ENCODE results near the gene YWHAH. TPM values are rescaled to one million over a fixed set of nuclear protein-coding genes. Genes with fewer than 3 reads are reported as not detected.

The YWHAH gene
- polyA plus RNA-seq, 3 donors, result 59.5 to 136 (median 132) TPM

GRCh38 chr22:31896472-31896871 is 47.9 kb upstream of the YWHAH start:
- no peak overlapping the region for H3K27ac ChIP-seq (ENCODE audit: low read depth in 1 of 2, low read length in 2 of 2)
- intact Hi-C loops (cut with micrococcal nuclease), result no loop called here
- H3K4me3 ChIP-seq (replicated peaks in 1 of 3; ENCODE audit: low read depth in 2 of 3, low read length in 3 of 3), result no peak overlapping the region
- no peaks in the 10 kb centered on the region for H3K4me1 ChIP-seq (ENCODE audit: control insufficient read depth in 1 of 2, insufficient read depth in 2 of 2, low read length in 2 of 2)
- H3K4me1 Mint-ChIP-seq, result peaks cover 2% of the 10 kb centered on the region
- H4K20me1 ChIP-seq (ENCODE audit: insufficient read depth, low read length), result no peaks in the 10 kb centered on the region
- H3K27me3 ChIP-seq (ENCODE audit: control insufficient read depth in 2 of 2, insufficient read depth in 2 of 2, low read length in 2 of 2), result no peaks in the 10 kb centered on the region
- peaks cover 51 to 91% of the 10 kb centered on the region in 2 donors for H3K36me3 ChIP-seq (replicated peaks in 1 of 2; ENCODE audit: control insufficient read depth in 1 of 2, insufficient read depth in 2 of 2, low read length in 2 of 2)
- no peaks in the 10 kb centered on the region for H3K27me3 Mint-ChIP-seq (ENCODE audit: low read depth in 3 of 3)
- H3K9me3 Mint-ChIP-seq, result peaks cover 0 to 1% (median 0%) of the 10 kb centered on the region in 7 donors
- H3K4me2 ChIP-seq (replicated peaks; ENCODE audit: extremely low read depth, low read length, poor library complexity, severe bottlenecking), result no peak overlapping the region
- H3K9me3 ChIP-seq (replicated peaks in 1 of 2; ENCODE audit: control insufficient read depth in 1 of 2, insufficient read depth in 1 of 2, low read length in 2 of 2), result no peaks in the 10 kb centered on the region
- H3K9ac ChIP-seq (ENCODE audit: insufficient read depth, low read length, poor library complexity, severe bottlenecking), result no peak overlapping the region
- H3K4me3 Mint-ChIP-seq, result no peak overlapping the region
- H3K79me2 ChIP-seq (ENCODE audit: insufficient read depth, low read length), result no peaks in the 10 kb centered on the region
- WGBS (ENCODE audit: insufficient coverage), result no CpG with 5 or more reads among the region's 1 CpG
- TF ChIP-seq CTCF (IDR thresholded peaks at IDR 0.05), result no peak
- no peak for DNase-seq
- peak overlapping the region in 1 of 7 donors; percentile 30 for H3K27ac Mint-ChIP-seq
- H2AFZ ChIP-seq (ENCODE audit: insufficient read depth, low read depth, low read length, poor library complexity, severe bottlenecking), result no peak overlapping the region
- peaks cover 62 to 89% of the 10 kb centered on the region in 2 donors for H3K36me3 Mint-ChIP-seq

DNA sequence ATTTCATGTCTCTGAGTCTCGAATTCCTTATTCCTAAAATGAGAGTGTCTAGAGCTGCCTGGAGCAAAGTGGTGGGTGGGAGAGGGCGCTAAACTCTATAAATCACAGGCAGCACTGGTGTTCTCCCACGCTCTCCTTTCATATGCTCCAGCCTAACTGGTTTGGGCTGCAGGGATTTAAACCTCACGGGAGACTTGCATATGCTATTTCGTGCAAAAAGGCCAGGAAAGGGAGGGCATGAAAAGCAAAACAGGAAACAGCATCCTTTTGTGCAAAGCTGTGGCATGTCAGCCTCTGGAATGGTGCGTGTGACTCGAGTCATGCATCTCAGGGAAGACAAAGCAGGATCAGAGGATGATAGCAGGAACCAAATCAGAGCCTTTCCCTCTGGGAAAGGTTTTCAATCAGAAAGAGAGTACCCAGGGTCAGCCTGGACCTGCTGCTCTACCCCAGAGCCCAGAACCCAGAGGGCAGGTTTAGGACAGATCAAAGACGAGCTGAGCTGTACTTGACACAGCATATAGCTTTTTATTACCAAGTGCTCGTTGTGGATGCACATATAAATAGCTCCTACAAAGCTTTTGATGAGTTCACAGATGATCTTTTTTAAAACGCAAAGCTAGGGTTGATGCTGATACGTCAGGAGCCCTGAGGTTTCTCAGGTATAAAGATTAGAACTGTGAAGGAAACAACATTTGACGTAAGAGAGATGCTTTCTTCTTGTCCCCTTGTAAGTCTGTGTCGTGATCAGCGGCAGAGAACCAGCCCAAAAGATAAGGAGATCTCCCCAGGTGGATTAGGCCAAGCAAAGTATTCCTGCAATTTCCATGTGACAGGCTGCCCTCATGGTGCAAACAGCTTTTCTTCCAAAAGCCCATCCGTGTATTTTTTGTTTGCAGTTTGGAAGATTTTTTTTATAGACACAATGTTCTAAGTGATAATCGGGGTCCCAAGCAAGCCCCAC is 46.2 kb upstream of the YWHAH start:
- H3K4me1 Mint-ChIP-seq, result peaks cover 2% of the 10 kb centered on the region
- peak overlapping the region in 2 of 7 donors; percentile 18 to 48 for H3K27ac Mint-ChIP-seq
- H3K27ac ChIP-seq (ENCODE audit: low read depth in 1 of 2, low read length in 2 of 2), result peak overlapping the region in 1 of 2 donors; percentile 6
- peaks cover 66 to 88% of the 10 kb centered on the region in 2 donors for H3K36me3 Mint-ChIP-seq
- no peak for DNase-seq
- H3K79me2 ChIP-seq (ENCODE audit: insufficient read depth, low read length), result no peaks in the 10 kb centered on the region
- intact Hi-C loops (cut with micrococcal nuclease), result no loop called here
- H3K9me3 Mint-ChIP-seq, result peaks cover 0 to 1% (median 0%) of the 10 kb centered on the region in 7 donors
- H3K9ac ChIP-seq (ENCODE audit: insufficient read depth, low read length, poor library complexity, severe bottlenecking), result no peak overlapping the region
- H3K9me3 ChIP-seq (replicated peaks in 1 of 2; ENCODE audit: control insufficient read depth in 1 of 2, insufficient read depth in 1 of 2, low read length in 2 of 2), result no peaks in the 10 kb centered on the region
- H3K27me3 Mint-ChIP-seq (ENCODE audit: low read depth in 3 of 3), result no peaks in the 10 kb centered on the region
- H3K27me3 ChIP-seq (ENCODE audit: control insufficient read depth in 2 of 2, insufficient read depth in 2 of 2, low read length in 2 of 2), result no peaks in the 10 kb centered on the region
- no peak overlapping the region for H3K4me3 ChIP-seq (replicated peaks in 1 of 3; ENCODE audit: low read depth in 2 of 3, low read length in 3 of 3)
- no peak for TF ChIP-seq CTCF (IDR thresholded peaks at IDR 0.05)
- 92% methylated on average over 8 of the region's 16 CpGs for WGBS (ENCODE audit: insufficient coverage)
- no peak overlapping the region for H2AFZ ChIP-seq (ENCODE audit: insufficient read depth, low read depth, low read length, poor library complexity, severe bottlenecking)
- H4K20me1 ChIP-seq (ENCODE audit: insufficient read depth, low read length), result no peaks in the 10 kb centered on the region
- H3K36me3 ChIP-seq (replicated peaks in 1 of 2; ENCODE audit: control insufficient read depth in 1 of 2, insufficient read depth in 2 of 2, low read length in 2 of 2), result peaks cover 56 to 90% of the 10 kb centered on the region in 2 donors
- H3K4me3 Mint-ChIP-seq, result no peak overlapping the region
- H3K4me2 ChIP-seq (replicated peaks; ENCODE audit: extremely low read depth, low read length, poor library complexity, severe bottlenecking), result no peak overlapping the region
- H3K4me1 ChIP-seq (ENCODE audit: control insufficient read depth in 1 of 2, insufficient read depth in 2 of 2, low read length in 2 of 2), result no peaks in the 10 kb centered on the region

Measured in CD14-positive monocyte (primary cell).